ENCODE data around the gene STOML3.

GRCh38 chr13:38941353-38941945 lies 49.2 kb downstream of the STOML3 start:
- TF ChIP-seq CTCF (IDR thresholded peaks at IDR 0.05) (no peak), EZH2 (IDR thresholded peaks at IDR 0.05) (no peak), EZH2phosphoT487 (IDR thresholded peaks at IDR 0.05) (no peak)

All from neural progenitor cell (in vitro differentiated cells).